ENCODE results near the gene ZNF324B. TPM values are rescaled to one million over a fixed set of nuclear protein-coding genes. Genes with fewer than 3 reads are reported as not detected.

The ZNF324B gene
- total RNA-seq (2022; extraction: Qiagen RNA extraction; ENCODE audit: low read depth) = 5.3 to 8.0 TPM (median 6.5 TPM) in 5 replicates

DNA sequence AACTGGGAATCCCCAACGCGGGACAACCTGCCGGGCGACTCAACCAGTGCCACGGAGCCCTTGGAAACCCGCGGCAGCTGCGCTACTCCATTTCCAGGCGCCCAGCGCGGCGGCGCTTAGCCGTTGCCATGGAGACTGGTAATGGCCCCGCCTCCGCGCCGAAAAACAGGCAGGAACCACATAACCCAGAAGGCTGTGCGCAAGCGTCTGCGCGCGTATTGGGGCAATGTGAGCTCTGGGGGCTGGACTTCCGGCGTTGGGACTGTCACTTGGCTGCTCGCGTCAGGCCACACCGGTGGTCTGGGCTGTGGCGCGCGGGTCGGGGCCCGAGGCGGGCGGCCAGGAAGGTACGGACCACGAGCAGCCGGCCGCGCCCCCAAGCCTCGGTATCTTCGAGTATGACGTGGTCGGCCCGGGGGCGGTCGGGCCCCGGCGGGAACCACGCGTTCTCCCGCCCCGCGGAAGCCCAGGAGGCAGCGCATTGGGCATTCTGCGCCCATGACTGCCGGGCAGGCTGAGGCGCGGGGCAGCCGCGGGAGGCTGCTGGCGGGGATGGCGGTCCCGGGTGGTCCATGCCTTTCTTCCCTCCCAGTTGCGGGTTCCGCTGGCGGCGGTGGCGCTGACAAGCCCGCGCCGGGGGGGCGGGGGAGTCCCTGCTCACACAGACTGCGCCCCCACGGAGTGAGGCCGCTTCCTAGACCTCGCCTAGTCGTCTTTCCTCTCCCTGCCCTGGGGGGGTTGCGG lies at the start of gene ZNF324B:
Gene ZNF324B (plus strand): TSS at position 265 of the 744 bp plus-strand sequence. CDS start 2,080 bp downstream, outside the sequence.

DNA sequence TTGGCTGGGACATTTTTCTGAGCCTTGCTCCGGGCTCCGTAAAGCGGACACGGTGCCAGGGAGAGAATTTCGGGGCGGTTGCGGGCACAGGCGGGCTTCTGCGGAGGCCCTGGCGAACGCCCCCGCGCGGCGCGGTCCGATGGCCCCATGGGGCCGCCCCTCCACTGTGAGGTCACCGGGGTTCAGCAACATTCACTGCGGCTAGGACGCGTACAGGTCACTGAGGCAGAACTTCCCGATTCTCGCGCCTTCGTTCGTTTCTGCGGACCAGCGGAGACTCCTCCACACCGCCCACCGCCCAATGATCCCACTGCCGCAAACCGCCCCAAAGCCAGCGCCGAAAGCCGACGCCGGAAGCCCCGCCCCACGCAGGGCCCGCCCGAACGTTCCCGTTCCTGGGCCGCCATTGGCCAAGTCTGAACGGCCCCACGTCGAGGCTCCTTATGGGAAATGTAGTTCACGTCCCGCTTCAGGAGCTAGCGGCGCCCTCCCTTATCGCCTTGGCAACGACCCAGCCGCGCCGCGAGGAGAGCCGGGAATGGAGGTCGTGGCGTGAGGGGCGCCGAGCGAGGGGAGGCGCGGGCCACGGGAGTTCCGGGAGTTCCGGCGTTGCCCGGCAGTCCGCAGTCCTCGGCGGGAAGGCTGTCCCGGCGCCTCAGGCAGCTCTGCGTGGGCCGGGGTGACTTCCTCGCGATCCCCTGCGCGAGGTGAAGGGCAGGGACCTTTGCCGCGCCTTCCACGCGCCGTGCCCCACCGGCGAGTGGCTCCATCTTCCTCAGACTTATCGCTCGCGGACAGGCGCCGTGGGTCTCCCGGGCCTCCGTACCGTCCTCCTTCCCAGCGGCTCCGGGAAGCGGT lies 43.0 kb upstream of the ZNF324B start, which contains the start of gene ZNF584:
Gene ZNF584 (plus strand): TSS at position 498 of the 858 bp plus-strand sequence. CDS start 499 bp downstream, outside the sequence.

DNA sequence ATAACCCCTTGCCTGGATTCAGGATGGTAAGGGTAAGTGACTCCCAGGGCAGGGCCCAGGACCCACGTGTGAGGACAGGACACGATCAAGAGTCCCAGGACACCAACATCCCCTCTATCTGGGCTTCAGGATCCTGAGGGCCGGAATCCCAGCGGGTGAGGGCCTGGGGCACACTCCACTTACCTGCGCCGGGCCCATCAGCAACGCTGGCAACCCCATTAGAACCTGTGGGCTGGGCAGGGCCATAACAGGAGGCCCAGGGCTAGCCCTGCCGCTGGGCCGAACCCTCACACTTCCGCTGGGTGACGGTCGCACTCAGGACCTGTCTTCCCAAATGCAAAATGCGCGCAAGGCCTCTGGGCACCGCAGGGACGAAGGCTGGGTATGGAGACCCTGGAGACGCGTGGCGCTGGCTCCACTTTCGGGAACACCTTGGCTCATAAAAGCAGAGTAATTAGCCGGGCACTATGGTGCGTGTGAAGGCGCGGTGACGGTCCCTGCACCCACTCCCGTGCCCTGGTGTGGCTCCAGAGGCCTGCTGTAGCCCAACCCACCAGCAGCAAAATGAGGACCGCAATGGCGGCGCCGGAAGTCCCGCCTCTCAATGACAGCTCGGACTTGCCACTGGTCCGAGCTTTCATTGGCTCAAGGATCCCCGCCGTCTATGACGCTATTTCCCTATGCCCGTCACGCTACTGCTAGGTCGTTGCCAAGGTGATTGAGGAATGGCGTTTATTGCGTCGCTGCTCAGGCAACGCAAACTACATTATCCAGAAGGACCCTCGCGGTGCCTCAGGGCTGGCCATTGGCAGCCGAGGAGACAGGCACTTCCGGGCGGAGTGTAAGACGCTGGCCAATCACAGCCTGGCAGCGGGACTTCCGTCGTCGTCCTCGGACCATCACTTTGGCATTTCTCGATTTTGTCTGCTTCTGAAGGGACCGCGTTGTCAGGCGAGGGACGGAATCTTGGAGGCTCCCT lies 11.6 kb upstream of the ZNF324B start, which contains the start of gene ZNF132:
Gene ZNF132 (minus strand): TSS at position 578 of the 979 bp plus-strand sequence. CDS start 332 bp downstream, at position 246.

DNA sequence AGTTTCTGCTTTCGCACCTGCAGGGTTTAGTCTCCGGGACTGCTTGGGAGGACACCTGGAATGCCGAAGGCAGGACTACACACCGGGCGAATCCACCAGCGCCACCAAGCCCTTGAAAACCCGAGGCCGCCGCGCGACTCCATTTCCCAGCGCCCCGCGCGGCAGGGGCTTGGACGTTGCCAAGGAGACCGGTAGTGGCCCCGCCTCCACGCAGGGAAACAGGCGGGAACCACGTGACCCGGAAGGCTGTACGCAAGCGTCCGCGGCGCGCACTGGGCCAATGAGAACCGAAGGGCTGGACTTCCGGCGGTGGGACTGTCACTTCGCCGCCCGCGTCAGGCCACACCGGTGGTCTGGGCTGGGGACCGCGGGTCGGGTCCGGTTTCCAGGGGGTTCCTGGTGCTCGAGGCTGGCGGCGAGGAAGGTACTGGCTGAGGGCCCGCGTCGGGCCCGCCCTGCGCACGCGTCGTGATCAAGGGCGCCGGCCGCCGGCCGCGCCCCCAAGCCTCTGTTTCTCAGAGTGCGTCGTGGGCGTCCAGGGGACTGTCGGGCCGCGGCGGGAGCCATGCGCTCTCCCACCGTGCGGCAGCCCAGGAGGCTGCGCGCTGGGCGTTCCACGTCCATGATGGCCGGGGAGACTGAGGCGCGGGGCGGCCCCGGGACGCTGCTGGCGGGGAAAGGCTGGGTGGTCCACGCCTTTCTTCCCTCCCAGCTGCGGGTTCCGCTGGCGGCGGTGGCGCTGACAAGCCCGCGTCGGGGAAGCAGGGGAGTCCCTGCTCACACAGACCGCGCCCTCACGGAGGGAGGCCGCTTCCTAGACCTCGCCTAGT lies 15.6 kb downstream of the ZNF324B start, which contains the start of gene ZNF324:
Gene ZNF324 (plus strand): TSS at position 321 of the 830 bp plus-strand sequence. CDS start 2,106 bp downstream, outside the sequence.

DNA sequence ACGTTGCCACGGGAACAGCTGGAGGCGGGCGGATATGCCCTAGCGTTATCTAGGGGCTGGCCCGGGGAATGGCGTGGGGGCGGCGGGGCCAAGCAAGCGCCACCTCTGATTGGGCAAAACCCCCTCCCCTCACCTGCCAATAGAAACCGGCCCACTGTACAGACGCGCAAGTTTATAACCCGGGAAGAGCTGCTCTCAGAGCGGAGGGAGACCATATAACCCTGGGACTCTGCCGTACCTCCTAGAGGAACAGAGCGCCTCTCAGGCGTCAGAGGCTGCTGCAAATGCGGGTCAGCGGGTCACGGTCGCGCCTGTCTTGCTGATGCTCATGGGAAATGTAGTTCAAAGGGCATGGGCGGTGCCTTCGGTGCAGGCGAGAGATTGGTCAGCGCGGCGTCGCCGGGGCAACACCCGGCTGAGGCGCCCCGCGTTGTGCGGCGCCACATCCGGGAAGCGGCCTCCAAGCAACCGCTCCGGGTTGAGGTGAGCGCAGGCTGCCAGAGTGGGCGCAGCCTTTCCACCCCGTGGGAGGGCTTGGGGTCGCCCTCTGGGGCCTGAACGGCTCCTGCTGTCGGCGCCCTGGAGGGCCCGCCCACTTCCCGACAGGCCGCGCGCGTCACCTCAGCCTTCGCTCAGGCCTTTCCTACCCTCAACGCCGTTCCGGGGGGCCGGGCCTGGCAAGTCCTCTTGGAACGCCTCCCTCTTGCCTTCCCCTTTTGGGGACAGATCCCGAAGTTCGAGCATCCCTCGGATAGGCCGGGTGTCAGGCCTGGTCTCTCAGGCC lies 24.5 kb downstream of the ZNF324B start, which contains the start of gene ZNF446:
Gene ZNF446 (plus strand): TSS at position 639 of the 784 bp plus-strand sequence. CDS start 867 bp downstream, outside the sequence.

Other genes starting within 250 kb of the ZNF324B start
- 15.8 to 22.5 TPM (median 18.2 TPM) in 5 replicates for gene ZNF544, start 222.7 kb upstream of the ZNF324B start, total RNA-seq (2022; extraction: Qiagen RNA extraction; ENCODE audit: low read depth)
- 0.93 to 1.3 TPM (median 0.97 TPM) in 5 replicates for gene ZNF8, start 172.7 kb upstream of the ZNF324B start, total RNA-seq (2022; extraction: Qiagen RNA extraction; ENCODE audit: low read depth)
- 89.0 to 109 TPM (median 96.0 TPM) in 5 replicates for gene ERVK3-1, start 146.2 kb upstream of the ZNF324B start, total RNA-seq (2022; extraction: Qiagen RNA extraction; ENCODE audit: low read depth)
- 2.1 to 2.7 TPM (median 2.4 TPM) in 5 replicates for gene ZSCAN22, start 124.6 kb upstream of the ZNF324B start, total RNA-seq (2022; extraction: Qiagen RNA extraction; ENCODE audit: low read depth)
- 11.1 to 14.3 TPM (median 13.5 TPM) in 5 replicates for gene A1BG, start 98.1 kb upstream of the ZNF324B start, total RNA-seq (2022; extraction: Qiagen RNA extraction; ENCODE audit: low read depth)
- 0.77 to 1.4 TPM (median 1.1 TPM) in 5 replicates for gene ZNF497, start 88.9 kb upstream of the ZNF324B start, total RNA-seq (2022; extraction: Qiagen RNA extraction; ENCODE audit: low read depth)
- gene ZNF837, start 70.6 kb upstream of the ZNF324B start, total RNA-seq (2022; extraction: Qiagen RNA extraction; ENCODE audit: low read depth) = 0.98 to 1.5 TPM (median 1.4 TPM) in 5 replicates
- 2,355 to 2,530 TPM (median 2,454 TPM) in 5 replicates for gene RPS5, start 64.4 kb upstream of the ZNF324B start, total RNA-seq (2022; extraction: Qiagen RNA extraction; ENCODE audit: low read depth)
- 0.13 to 0.15 TPM in 2 of 5 replicates, not detected in the others for gene RNF225, start 56.0 kb upstream of the ZNF324B start, total RNA-seq (2022; extraction: Qiagen RNA extraction; ENCODE audit: low read depth)
- 18.1 to 21.1 TPM (median 20.1 TPM) in 5 replicates for gene ZNF584, start 43.0 kb upstream of the ZNF324B start, total RNA-seq (2022; extraction: Qiagen RNA extraction; ENCODE audit: low read depth)
- 0.06 to 0.14 TPM (median 0.13 TPM) in 5 replicates for gene ZNF132, start 11.5 kb upstream of the ZNF324B start, total RNA-seq (2022; extraction: Qiagen RNA extraction; ENCODE audit: low read depth)
- gene ZNF324, start 15.5 kb downstream of the ZNF324B start, total RNA-seq (2022; extraction: Qiagen RNA extraction; ENCODE audit: low read depth) = 7.6 to 9.7 TPM (median 9.1 TPM) in 5 replicates
- gene ZNF446, start 24.7 kb downstream of the ZNF324B start, total RNA-seq (2022; extraction: Qiagen RNA extraction; ENCODE audit: low read depth) = 11.1 to 12.6 TPM (median 12.1 TPM) in 5 replicates
- gene SLC27A5, start 60.4 kb downstream of the ZNF324B start, total RNA-seq (2022; extraction: Qiagen RNA extraction; ENCODE audit: low read depth) = 26.4 to 30.1 TPM (median 28.2 TPM) in 5 replicates
- gene ZBTB45, start 68.2 kb downstream of the ZNF324B start, total RNA-seq (2022; extraction: Qiagen RNA extraction; ENCODE audit: low read depth) = 13.0 to 19.0 TPM (median 18.3 TPM) in 5 replicates
- gene TRIM28, start 92.4 kb downstream of the ZNF324B start, total RNA-seq (2022; extraction: Qiagen RNA extraction; ENCODE audit: low read depth) = 554 to 826 TPM (median 682 TPM) in 5 replicates
- 191 to 213 TPM (median 195 TPM) in 5 replicates for gene CHMP2A, start 103.5 kb downstream of the ZNF324B start, total RNA-seq (2022; extraction: Qiagen RNA extraction; ENCODE audit: low read depth)
- 127 to 152 TPM (median 136 TPM) in 5 replicates for gene UBE2M, start 107.0 kb downstream of the ZNF324B start, total RNA-seq (2022; extraction: Qiagen RNA extraction; ENCODE audit: low read depth)
- gene MZF1, start 121.7 kb downstream of the ZNF324B start, total RNA-seq (2022; extraction: Qiagen RNA extraction; ENCODE audit: low read depth) = 10.2 to 15.4 TPM (median 14.0 TPM) in 5 replicates

Data from A549 treated with GW870086 at 1 μM for 4 hours (cell line).